ENCODE results near the gene UBXN1.
"Not testable (repeated sequence)": the region's sequence is repeated elsewhere in the genome, so short reads cannot be mapped to it uniquely, and the experiment has no call there.

Gene UBXN1

GRCh38 chr11:62678433-62678769 is 472 bp downstream of the UBXN1 start:
- H3K4me3 ChIP-seq (ENCODE audit: low read depth, low read length): peak overlapping the region; percentile 95
- no peak for DNase-seq (ENCODE audit: low read depth, low spot score)
- ChIA-PET POLR2A (interaction anchor here (3.8 kb wide), 1 partner anchor 14 kb away, joined by 42 read pairs; the partner anchor contains the start of genes C11orf98 and CSKMT), CTCF (interaction anchor here (7.4 kb wide), 1 partner anchor 14 kb away, joined by 128 read pairs; the partner anchor contains the start of gene LRRN4CL)
- TF ChIP-seq CTCF (IDR thresholded peaks at IDR 0.05; ENCODE audit: insufficient read depth, low read length, missing control alignments): no peak

- POLR2A ChIA-PET: interaction anchor here (0.9 to 4.7 kb wide), 2 partner anchors 11 to 12 kb away, joined by 3 to 44 read pairs; partner anchors contain the start of genes C11orf98 and CSKMT
- H3K4me3 ChIP-seq (ENCODE audit: low read depth, low read length): peak overlapping the region; percentile 95
- no peak for DNase-seq (ENCODE audit: low read depth, low spot score)
- CTCF ChIA-PET: interaction anchor here (1.5 to 1.8 kb wide), 2 partner anchors 10 kb away, joined by 4 to 8 read pairs; no protein-coding TSS in a partner anchor
- no peak for TF ChIP-seq CTCF (IDR thresholded peaks at IDR 0.05; ENCODE audit: insufficient read depth, low read length, missing control alignments)
These were observed 1.2 kb downstream of the UBXN1 start for GRCh38 chr11:62677714-62678113.

- no peak for TF ChIP-seq CTCF (IDR thresholded peaks at IDR 0.05; ENCODE audit: insufficient read depth, low read length, missing control alignments)
- POLR2A ChIA-PET: interaction anchor here (0.9 to 4.7 kb wide), 3 partner anchors 10 to 103 kb away, joined by 3 to 44 read pairs (median 3); partner anchors contain the start of genes C11orf98, CSKMT and EEF1G
- CTCF ChIA-PET: interaction anchor here (1.5 to 4.6 kb wide), 3 partner anchors 9 to 16 kb away, joined by 4 to 31 read pairs (median 8); no protein-coding TSS in a partner anchor
- no peak for DNase-seq (ENCODE audit: low read depth, low spot score)
- H3K4me3 ChIP-seq (ENCODE audit: low read depth, low read length): no peak overlapping the region
These were observed 1.7 kb downstream of the UBXN1 start for GRCh38 chr11:62677156-62677555.

GRCh38 chr11:62676698-62677097 is 2.2 kb downstream of the UBXN1 start:
- POLR2A ChIA-PET: interaction anchor here (0.9 to 4.7 kb wide), 3 partner anchors 10 to 103 kb away, joined by 3 to 44 read pairs (median 3); partner anchors contain the start of genes C11orf98, CSKMT and EEF1G
- no peak overlapping the region for H3K4me3 ChIP-seq (ENCODE audit: low read depth, low read length)
- CTCF ChIA-PET: interaction anchor here (1.5 to 4.6 kb wide), 3 partner anchors 9 to 17 kb away, joined by 4 to 31 read pairs (median 8); no protein-coding TSS in a partner anchor
- DNase-seq (ENCODE audit: low read depth, low spot score): no peak
- TF ChIP-seq CTCF (IDR thresholded peaks at IDR 0.05; ENCODE audit: insufficient read depth, low read length, missing control alignments): no peak

- POLR2A ChIA-PET: interaction anchor here (0.6 to 4.7 kb wide), 2 partner anchors 10 to 94 kb away, joined by 3 to 44 read pairs; partner anchors contain the start of genes C11orf98 and CSKMT
- H3K4me3 ChIP-seq (ENCODE audit: low read depth, low read length); DNase-seq (ENCODE audit: low read depth, low spot score): not testable (repeated sequence)
- CTCF ChIA-PET: interaction anchor here (0.7 to 4.6 kb wide), 3 partner anchors 14 to 114 kb away, joined by 3 to 31 read pairs (median 3); partner anchors contain the start of gene LRRN4CL
These were observed 3.5 kb downstream of the UBXN1 start for GRCh38 chr11:62675415-62675814.

GRCh38 chr11:62673196-62673525 is 5.7 kb downstream of the UBXN1 start:
- no peak for DNase-seq (ENCODE audit: low read depth, low spot score)
- ChIA-PET POLR2A (interaction anchor here (0.8 to 4.7 kb wide), 2 partner anchors 8 to 54 kb away, joined by 4 to 44 read pairs; partner anchors contain the start of genes C11orf98, CSKMT and HNRNPUL2), CTCF (interaction anchor here (4.6 kb wide), 1 partner anchor 20 kb away, joined by 31 read pairs; no protein-coding TSS in a partner anchor)
- no peak for TF ChIP-seq CTCF (IDR thresholded peaks at IDR 0.05; ENCODE audit: insufficient read depth, low read length, missing control alignments)
- H3K4me3 ChIP-seq (ENCODE audit: low read depth, low read length): no peak overlapping the region
